RWPE1 (cell line): ENCODE data around the gene SIAH1.
"Not testable (repeated sequence)": the region's sequence is repeated elsewhere in the genome, so short reads cannot be mapped to it uniquely, and the experiment has no call there.

Source experiments
- CTCF ChIA-PET: fragments of 350-600 bp; sonication (Branson Sonifier 250); formaldehyde crosslinking; extraction: SDS; loops from one replicate; lab custom pipeline; 2021; lab: Yijun Ruan, JAX
- POLR2A ChIA-PET: fragments of 400-600 bp; formaldehyde crosslinking; extraction: SDS; loops from one replicate; lab custom pipeline; 2020; ENCODE audit warnings: antibody characterized with exemption; ENCODE audit not compliant: low non-redundant PET; lab: Yijun Ruan, JAX
- DNase-seq: peaks from one replicate; pipeline ENCODE4 v3.0.0; 2012; ENCODE audit warnings: low spot score
- H3K27ac ChIP-seq: fragments of 450-650 bp; 2 replicates; pipeline ENCODE4 v1.5.1; 2017
- CTCF ChIP-seq: fragments of 450-650 bp; conservative IDR thresholded peaks from 2 replicates; pipeline ENCODE4 v1.5.1; 2017; ENCODE audit warnings: low read depth, mild to moderate bottlenecking

SIAH1 gene

GRCh38 chr16:48430890-48431289 lies 45.7 kb upstream of the SIAH1 start:
- no peak for DNase-seq
- no peak overlapping the region for H3K27ac ChIP-seq
- ChIA-PET CTCF (no interaction called here), POLR2A (no interaction called here)
- no peak for TF ChIP-seq CTCF

- DNase-seq: no peak
- H3K27ac ChIP-seq: no peak overlapping the region
- TF ChIP-seq CTCF: no peak
- ChIA-PET CTCF (interaction anchor here (0.5 kb wide), 1 partner anchor 8 kb away, joined by 3 read pairs; no protein-coding TSS in a partner anchor), POLR2A (interaction anchor here (0.5 kb wide), 1 partner anchor 13 kb away, joined by 5 read pairs; no protein-coding TSS in a partner anchor)
These were observed 41.3 kb upstream of the SIAH1 start for GRCh38 chr16:48426244-48427141.

- TF ChIP-seq CTCF: no peak
- DNase-seq: no peak
- no peak overlapping the region for H3K27ac ChIP-seq
- CTCF ChIA-PET: interaction anchor here (0.6 kb wide), 1 partner anchor 551 kb away, joined by 3 read pairs; no protein-coding TSS in a partner anchor
- POLR2A ChIA-PET: no interaction called here
These were observed 37.3 kb upstream of the SIAH1 start for GRCh38 chr16:48422537-48422936.

DNA sequence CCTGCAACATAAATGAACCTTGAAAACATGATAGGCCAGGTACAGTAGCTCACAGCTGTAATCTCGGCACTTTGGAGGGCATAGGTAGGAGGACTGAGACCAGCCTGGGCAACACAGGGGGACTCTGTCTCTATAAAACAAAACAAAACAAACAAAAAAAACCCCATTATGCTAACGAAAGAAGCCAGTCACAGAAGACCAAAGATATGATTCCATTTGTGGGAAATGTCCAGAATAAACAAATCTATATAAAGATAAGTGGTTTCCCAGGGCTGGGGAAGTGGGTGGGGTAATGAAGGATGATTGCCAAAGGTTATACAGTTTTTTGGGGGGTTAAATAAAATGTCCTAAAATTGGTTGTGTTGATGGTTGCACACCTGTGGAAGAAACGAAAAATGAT lies 36.5 kb upstream of the SIAH1 start:
- DNase-seq: no peak
- ChIA-PET POLR2A (interaction anchor here (0.7 kb wide), 1 partner anchor 1175 kb away, joined by 6 read pairs; no protein-coding TSS in a partner anchor), CTCF (no interaction called here)
- no peak for TF ChIP-seq CTCF
- H3K27ac ChIP-seq: no peak overlapping the region

- CTCF ChIA-PET: no interaction called here
- no peak for TF ChIP-seq CTCF
- DNase-seq: no peak
- POLR2A ChIA-PET: no interaction called here
- no peak overlapping the region for H3K27ac ChIP-seq
These were observed 35.2 kb upstream of the SIAH1 start for GRCh38 chr16:48420437-48420836.

DNA sequence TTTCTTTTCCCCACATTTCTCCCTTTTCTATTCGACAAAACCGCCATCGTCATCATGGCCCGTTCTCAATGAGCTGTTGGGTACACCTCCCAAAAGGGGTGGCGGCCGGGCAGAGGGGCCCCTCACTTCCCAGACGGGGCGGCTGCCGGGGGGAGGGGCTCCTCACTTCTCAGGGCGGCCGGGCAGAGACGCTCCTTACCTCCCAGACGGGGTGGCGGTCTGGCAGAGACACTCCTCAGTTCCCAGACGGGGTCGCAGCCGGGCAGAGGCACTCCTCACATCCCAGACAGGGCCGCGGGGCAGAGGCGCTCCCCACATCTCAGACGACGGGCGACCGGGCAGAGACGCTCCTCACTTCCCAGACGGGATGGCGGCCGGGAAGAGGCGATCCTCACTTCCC lies 31.4 kb upstream of the SIAH1 start:
- CTCF ChIA-PET, DNase-seq, H3K27ac ChIP-seq, POLR2A ChIA-PET: not testable (repeated sequence)

GRCh38 chr16:48413272-48413671 lies 28.1 kb upstream of the SIAH1 start:
- H3K27ac ChIP-seq: peak overlapping the region; percentile 58
- ChIA-PET CTCF (no interaction called here), POLR2A (interaction anchor here (0.6 kb wide), 1 partner anchor 1833 kb away, joined by 4 read pairs; no protein-coding TSS in a partner anchor)
- TF ChIP-seq CTCF: no peak
- DNase-seq: no peak
